Activated CD4-positive, alpha-beta T cell treated with anti-CD3 and anti-CD28 coated beads, Interleukin-2, amount 10 ng/mL, durations not matched to agents 7 days and 5 days (primary cell): ENCODE measurements around the gene ZNF789. TPM values are rescaled to one million over a fixed set of nuclear protein-coding genes. Genes with fewer than 3 reads are reported as not detected.
"Not testable (repeated sequence)": the region's sequence is repeated elsewhere in the genome, so short reads cannot be mapped to it uniquely, and the experiment has no call there.

Experiments
- CTCF ChIA-PET: fragments of 350-600 bp; sonication (Branson Sonifier 250); formaldehyde crosslinking; loops from one replicate; lab custom pipeline; 2021; ENCODE audit warnings: antibody characterized with exemption; lab: Charles Lee
- POLR2A ChIA-PET: fragments of 350-600 bp; sonication (Branson Sonifier 250); formaldehyde crosslinking; loops from one replicate; lab custom pipeline; 2021; ENCODE audit warnings: antibody characterized with exemption; lab: Charles Lee
- DNase-seq: peaks from one replicate; pipeline ENCODE4 v3.0.0-alpha.2; 2020
- H3K27ac Mint-ChIP-seq: one replicate; pipeline ENCODE4 v1.8.0; 2021; ENCODE audit warnings: mild to moderate bottlenecking, moderate library complexity, mixed read lengths
- H3K27me3 Mint-ChIP-seq: one replicate; pipeline ENCODE4 v1.8.0; 2021; ENCODE audit warnings: mixed read lengths
- H3K36me3 Mint-ChIP-seq: one replicate; pipeline ENCODE4 v1.8.0; 2021; ENCODE audit warnings: low read depth, mixed read lengths
- H3K4me1 Mint-ChIP-seq: one replicate; pipeline ENCODE4 v1.8.0; 2021; ENCODE audit warnings: mixed read lengths
- H3K4me3 Mint-ChIP-seq: one replicate; pipeline ENCODE4 v1.8.0; 2021; ENCODE audit warnings: mild to moderate bottlenecking, moderate library complexity, mixed read lengths
- H3K9me3 Mint-ChIP-seq: one replicate; pipeline ENCODE4 v1.8.0; 2021; ENCODE audit warnings: mixed read lengths
- total RNA-seq, 2 experiments: library from RNA; stranded (reverse); gene quantifications; one replicate each; pipeline ENCODE4 v1.2.3, GENCODE V29; 2021

Gene ZNF789
- 10 to 100 TPM; 28.1 to 28.2 TPM for total RNA-seq

DNA sequence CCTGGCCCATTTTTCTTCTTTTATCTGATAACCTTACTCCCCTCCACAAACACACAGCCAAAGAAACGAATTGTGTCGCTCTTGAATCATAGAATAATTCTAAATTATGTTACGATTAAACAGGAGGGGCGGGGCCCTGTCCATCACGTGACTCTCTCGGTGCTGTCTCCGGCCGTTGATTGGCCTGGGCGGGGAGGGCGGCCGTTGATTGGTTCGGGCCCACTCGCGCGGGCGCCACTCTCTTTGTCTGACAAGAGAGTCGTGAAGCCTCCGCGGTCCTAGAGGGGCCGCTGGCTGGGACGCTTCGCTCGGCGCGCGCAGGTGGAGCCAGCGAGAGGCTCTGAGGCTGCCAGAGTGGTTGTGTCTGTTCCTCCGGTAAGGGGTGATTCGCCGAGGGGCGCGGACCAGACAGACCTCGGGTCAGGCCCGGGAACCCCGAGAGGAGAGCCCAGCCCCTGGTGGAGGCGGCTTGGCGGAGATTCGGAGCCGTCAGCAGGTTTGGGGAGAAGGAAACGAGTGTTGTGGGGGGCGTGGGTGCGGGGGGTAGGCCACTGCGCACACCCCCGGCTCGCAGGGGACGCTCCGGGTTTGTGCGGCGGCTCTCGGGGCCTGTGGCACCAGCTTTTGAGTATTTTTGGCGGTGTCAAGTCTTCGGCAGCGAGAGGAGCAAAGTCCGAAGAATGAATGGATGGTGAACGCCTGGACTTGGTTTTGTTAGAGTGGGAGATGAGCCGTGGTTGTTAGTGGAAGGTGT, at the start of gene ZNF789:
ZNF789 (plus strand) TSS at position 330 of the 754 bp plus-strand sequence. CDS start 3,567 bp downstream, outside the sequence.
- no peaks in the 10 kb centered on the region for H3K9me3 Mint-ChIP-seq
- peak within 1 kb of the TSS; percentile 91 for H3K27ac Mint-ChIP-seq
- POLR2A ChIA-PET = no interaction called here
- peak; percentile 99 for DNase-seq
- no peaks in the 10 kb centered on the region for H3K27me3 Mint-ChIP-seq
- CTCF ChIA-PET = interaction anchor here (1.1 to 1.5 kb wide), 3 partner anchors 25 to 81 kb away, joined by 3 to 6 read pairs (median 3); no protein-coding TSS in a partner anchor
- H3K4me1 Mint-ChIP-seq = peaks cover 40% of the 10 kb centered on the region
- peaks cover 14% of the 10 kb centered on the region for H3K36me3 Mint-ChIP-seq
- H3K4me3 Mint-ChIP-seq = peak within 1 kb of the TSS; percentile 99

DNA sequence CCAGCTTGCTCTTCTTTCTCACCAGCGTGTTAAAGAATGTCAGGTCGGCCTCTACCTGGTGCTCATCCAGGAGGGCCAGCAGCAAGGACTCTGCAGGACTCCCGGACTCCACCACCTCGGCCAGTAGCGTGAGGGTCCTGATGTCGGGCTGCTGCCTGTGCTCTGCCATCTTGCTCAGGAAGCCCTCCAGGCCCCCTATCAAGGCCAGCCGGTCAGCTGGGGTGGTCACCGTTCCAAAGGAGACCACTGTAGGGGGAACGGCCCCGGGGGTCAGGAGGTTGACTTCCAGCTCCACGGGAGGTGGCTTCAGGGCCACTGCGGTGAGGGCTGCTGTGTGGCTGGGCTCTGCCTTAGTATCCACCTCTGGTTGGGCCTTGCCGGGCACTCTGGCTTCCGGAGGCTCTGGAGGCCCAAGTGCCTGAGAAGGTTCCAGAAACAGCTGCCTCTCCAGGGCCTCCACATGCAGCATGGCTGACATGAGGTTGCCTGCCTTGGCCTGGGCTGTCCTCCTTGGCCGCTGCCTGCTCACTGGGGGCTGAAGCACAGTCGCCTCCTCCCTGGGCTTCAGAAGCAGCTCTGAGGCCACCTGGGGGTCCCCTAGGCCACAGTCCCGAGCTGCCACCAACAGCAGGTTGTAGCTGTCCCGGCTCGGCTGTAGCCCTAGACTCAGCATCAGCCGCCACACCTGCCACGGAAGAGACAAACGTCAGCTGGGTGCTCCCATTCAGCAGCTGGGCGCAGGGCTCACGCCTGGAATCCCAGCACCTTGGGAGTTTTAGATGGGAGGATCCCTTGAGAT, 47.6 kb upstream of the ZNF789 start:
- H3K4me1 Mint-ChIP-seq = peaks cover 9% of the 10 kb centered on the region
- CTCF ChIA-PET = interaction anchor here (0.5 to 1.3 kb wide), 5 partner anchors 11 to 1038 kb away, joined by 3 to 6 read pairs (median 4); no protein-coding TSS in a partner anchor
- POLR2A ChIA-PET = no interaction called here
- H3K4me3 Mint-ChIP-seq = no peak overlapping the region
- no peaks in the 10 kb centered on the region for H3K27me3 Mint-ChIP-seq
- H3K9me3 Mint-ChIP-seq = no peaks in the 10 kb centered on the region
- DNase-seq = no peak
- no peak overlapping the region for H3K27ac Mint-ChIP-seq
- peaks cover 21% of the 10 kb centered on the region for H3K36me3 Mint-ChIP-seq

DNA sequence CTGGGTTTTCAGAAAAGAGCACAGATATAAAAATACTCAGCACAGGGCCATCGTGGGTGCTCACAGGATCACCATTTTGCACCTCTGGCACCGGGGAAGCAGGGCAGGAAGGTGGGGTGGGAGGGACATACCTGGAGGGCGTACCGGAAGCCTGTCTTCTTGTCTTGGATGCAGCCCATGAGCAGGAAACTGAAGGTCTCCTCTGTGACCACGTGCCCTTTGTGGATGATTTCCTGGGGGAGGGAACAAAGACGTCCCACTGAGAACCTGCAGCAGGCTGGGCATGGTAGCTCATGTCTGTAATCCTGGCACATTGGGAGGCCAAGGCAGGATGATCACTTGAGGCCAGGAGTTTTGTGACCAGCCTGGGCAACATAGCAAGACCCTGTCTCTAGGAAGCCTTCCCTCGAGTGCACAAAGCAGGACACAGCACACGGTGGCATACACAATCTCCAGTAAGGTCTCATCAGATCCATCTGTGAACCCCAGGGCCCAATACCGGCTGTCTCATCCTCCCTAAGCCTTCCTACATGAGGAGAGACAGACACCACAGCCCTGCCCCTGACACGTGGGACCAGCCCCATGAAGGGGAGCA, 43.6 kb upstream of the ZNF789 start:
- Mint-ChIP-seq H3K27me3 (no peaks in the 10 kb centered on the region), H3K27ac (no peak overlapping the region), H3K36me3 (peaks cover 17% of the 10 kb centered on the region), H3K4me3 (no peak overlapping the region), H3K4me1 (peaks cover 9% of the 10 kb centered on the region), H3K9me3 (no peaks in the 10 kb centered on the region)
- POLR2A ChIA-PET = no interaction called here
- peak; percentile 38 for DNase-seq
- CTCF ChIA-PET = interaction anchor here (1.2 to 1.7 kb wide), 2 partner anchors 9 to 10 kb away, joined by 3 to 6 read pairs; partner anchors contain the start of genes CPSF4 and PTCD1

DNA sequence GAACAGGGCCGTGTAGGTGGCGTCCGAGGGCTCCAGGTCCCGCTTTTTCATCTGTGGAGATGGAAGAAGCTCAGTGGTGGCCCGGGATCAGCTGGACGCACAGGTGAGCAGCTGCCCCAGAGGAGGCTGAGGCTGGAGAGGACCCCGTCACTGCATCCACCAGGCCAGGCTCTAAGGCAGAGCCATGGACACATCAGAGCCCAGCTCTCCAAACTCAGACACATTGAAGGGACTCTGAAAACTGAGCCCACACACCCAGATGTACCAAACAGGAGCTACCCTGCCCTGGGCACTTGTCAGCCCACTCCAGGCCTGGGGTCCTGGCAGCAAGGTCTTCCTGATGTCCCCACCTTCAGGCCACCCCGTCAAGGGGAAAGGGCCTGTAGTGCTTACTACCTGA, 42.9 kb upstream of the ZNF789 start:
- ChIA-PET POLR2A (no interaction called here), CTCF (interaction anchor here (1.2 to 1.7 kb wide), 2 partner anchors 9 to 10 kb away, joined by 3 to 6 read pairs; partner anchors contain the start of genes CPSF4 and PTCD1)
- Mint-ChIP-seq H3K9me3 (no peaks in the 10 kb centered on the region), H3K4me1 (peaks cover 9% of the 10 kb centered on the region), H3K27ac (no peak overlapping the region), H3K36me3 (peaks cover 17% of the 10 kb centered on the region), H3K4me3 (no peak overlapping the region), H3K27me3 (no peaks in the 10 kb centered on the region)
- no peak for DNase-seq

DNA sequence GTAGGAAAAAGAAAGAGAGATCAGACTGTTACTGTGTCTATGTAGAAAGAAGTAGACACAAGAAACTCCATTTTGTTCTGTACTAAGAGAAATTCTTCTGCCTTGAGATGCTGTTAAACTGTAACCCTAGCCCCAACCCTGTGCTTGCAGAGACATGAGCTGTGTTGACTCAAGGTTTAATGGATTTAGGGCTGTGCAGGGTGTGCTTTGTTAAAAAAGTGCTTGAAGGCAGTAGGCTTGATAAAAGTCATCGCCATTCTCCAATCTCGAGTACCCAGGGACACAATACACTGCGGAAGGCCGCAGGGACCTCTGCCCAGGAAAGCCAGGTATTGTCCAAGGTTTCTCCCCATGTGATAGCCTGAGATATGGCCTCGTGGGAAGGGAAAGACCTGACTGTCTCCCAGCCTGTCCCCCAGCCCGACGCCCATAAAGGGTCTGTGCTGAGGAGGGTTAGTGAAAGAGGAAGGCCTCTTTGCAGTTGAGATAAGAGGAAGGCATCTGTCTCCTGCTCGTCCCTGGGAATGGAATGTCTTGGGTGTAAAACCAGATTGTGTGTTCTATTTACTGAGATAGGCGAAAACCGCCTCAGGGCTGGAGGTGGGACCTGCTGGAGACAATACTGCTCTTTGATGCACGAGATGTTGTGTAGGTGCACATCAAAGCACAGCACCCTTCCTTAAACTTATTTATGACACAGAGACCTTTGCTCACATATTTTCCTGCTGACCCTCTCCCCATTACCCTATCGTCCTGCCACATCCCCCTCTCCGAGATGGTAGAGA, 40.7 kb upstream of the ZNF789 start:
- H3K4me1 Mint-ChIP-seq = peaks cover 13% of the 10 kb centered on the region
- POLR2A ChIA-PET, H3K27me3 Mint-ChIP-seq, H3K4me3 Mint-ChIP-seq, H3K9me3 Mint-ChIP-seq, CTCF ChIA-PET, DNase-seq, H3K27ac Mint-ChIP-seq: not testable (repeated sequence)
- peaks cover 19% of the 10 kb centered on the region for H3K36me3 Mint-ChIP-seq

DNA sequence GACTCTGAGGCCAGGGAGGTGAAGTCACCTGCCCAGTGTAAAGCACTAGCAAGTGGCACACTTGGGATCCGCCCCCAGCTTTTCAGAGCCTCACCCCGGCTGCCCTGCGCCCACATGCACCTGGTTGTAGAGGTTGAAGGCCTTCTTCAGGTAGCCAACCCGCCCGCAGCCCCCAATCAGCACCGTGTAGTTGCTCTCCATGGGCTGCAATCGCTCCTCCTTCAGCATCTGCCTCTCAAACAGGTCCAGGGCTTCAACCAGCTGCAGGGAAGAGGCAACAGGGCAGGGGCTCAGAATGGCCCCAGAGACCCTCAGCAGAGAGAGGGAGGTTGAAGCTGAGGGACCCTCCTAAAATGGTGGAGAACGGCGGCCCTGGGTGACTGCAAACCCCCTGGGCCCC, 39.5 kb upstream of the ZNF789 start:
- CTCF ChIA-PET = interaction anchor here (0.7 to 1.3 kb wide), 2 partner anchors 9 to 13 kb away, joined by 3 read pairs; no protein-coding TSS in a partner anchor
- DNase-seq = no peak
- POLR2A ChIA-PET = no interaction called here

DNA sequence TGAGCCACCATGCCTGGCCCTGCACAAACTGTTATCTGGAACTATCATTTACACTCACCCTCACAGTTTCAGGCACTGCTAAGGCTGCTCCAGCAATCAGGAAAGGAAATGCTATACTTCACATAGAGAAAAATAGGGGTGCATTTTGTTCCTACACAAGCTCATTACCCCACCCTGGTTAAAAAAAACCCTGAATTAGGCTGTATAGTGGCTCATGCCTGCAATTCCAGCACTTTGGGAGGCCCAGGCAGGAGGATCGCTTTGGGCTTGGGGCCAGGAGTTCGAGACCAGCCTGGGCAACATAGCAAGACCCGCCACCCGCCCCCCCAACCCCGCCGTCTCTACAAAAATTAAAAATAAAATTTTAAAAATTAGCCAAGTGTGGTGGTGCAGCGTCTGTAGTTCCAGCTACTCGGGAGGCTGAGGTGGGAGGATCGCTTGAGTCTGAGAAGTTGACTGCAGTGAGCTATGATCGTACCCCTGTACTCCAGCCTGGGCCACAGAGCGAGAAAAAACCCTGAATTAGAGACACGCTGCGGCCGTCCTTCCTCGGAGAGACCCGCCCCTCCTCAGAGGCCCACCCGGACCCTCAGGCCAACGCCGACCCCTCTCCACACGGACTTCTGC, 34.6 kb upstream of the ZNF789 start:
- peaks cover 17% of the 10 kb centered on the region for H3K36me3 Mint-ChIP-seq
- H3K27me3 Mint-ChIP-seq = no peaks in the 10 kb centered on the region
- peak overlapping the region; percentile 98 for H3K4me3 Mint-ChIP-seq
- no peaks in the 10 kb centered on the region for H3K9me3 Mint-ChIP-seq
- H3K27ac Mint-ChIP-seq = peak overlapping the region; percentile 95
- no peak for DNase-seq
- CTCF ChIA-PET = interaction anchor here (0.6 to 1.1 kb wide), 4 partner anchors 8 to 1017 kb away, joined by 3 to 5 read pairs (median 4); no protein-coding TSS in a partner anchor
- peaks cover 32% of the 10 kb centered on the region for H3K4me1 Mint-ChIP-seq
- POLR2A ChIA-PET = interaction anchor here (0.6 kb wide), 1 partner anchor 481 kb away, joined by 3 read pairs; no protein-coding TSS in a partner anchor

More for the DNA sequence above, 39.5 kb upstream of the ZNF789 start:
- Mint-ChIP-seq H3K36me3 (peaks cover 19% of the 10 kb centered on the region), H3K4me1 (peaks cover 19% of the 10 kb centered on the region), H3K27me3 (no peaks in the 10 kb centered on the region), H3K4me3 (no peak overlapping the region), H3K9me3 (no peaks in the 10 kb centered on the region), H3K27ac (no peak overlapping the region)

DNA sequence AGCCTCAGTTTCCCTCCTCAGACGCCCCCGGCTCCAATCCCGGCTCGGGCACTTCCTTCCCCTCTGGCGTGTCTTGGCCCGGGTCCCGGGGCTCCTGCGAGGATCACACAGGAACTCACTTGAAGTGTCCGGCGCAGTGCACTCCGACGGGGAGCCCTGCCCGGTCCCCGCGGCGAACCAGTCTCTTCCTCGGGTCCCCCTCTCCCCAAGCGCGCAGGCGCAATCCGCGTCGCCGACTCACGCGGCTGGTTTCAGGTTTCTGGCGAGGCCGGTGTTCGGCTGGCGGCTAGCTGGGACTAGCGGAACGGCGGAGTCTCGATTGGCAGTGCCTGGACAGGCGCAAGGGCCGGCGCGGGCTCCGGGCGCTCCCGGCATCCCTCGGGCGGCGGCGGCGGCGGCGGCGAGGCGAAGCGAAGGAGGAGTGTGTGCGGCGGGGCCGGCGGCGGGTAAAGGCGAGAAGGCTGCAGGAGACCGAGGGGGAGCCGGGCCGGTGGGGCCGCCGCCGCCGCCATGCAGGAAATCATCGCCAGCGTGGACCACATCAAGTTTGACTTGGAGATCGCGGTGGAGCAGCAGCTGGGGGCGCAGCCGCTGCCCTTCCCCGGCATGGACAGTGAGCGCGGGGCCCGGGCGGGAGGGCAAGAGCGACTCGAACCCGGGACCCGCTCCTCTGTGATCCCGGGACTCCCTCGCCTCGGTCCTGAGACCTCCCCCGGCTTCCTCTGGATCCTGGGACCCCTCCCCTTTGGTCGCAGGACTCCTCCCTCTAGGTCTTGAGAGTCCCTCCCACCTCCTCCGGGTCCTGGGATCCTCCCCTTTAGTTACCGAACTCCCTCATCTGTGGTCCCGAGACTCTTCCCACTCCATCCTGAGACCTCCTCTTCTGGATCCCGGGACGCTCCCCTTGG, 33.9 kb upstream of the ZNF789 start, which contains the start of the genes CPSF4 and PTCD1:
CPSF4 (plus strand) TSS at position 371 of the 908 bp plus-strand sequence; CDS start at position 511, 140 bp downstream.
PTCD1 (minus strand) TSS at position 226 of the 908 bp plus-strand sequence. CDS start 3,556 bp downstream, outside the sequence.
- Mint-ChIP-seq H3K4me3 (peak within 1 kb of the TSS; percentile 98), H3K4me1 (peaks cover 35% of the 10 kb centered on the region), H3K36me3 (peaks cover 19% of the 10 kb centered on the region), H3K9me3 (no peaks in the 10 kb centered on the region), H3K27me3 (no peaks in the 10 kb centered on the region), H3K27ac (peak within 1 kb of the TSS; percentile 95)
- CTCF ChIA-PET = interaction anchor here (1.0 kb wide), 2 partner anchors 9 to 14 kb away, joined by 3 to 5 read pairs; no protein-coding TSS in a partner anchor
- peak; percentile 91 for DNase-seq
- POLR2A ChIA-PET = interaction anchor here (0.6 to 0.8 kb wide), 2 partner anchors 17 to 391 kb away, joined by 3 to 4 read pairs; no protein-coding TSS in a partner anchor

DNA sequence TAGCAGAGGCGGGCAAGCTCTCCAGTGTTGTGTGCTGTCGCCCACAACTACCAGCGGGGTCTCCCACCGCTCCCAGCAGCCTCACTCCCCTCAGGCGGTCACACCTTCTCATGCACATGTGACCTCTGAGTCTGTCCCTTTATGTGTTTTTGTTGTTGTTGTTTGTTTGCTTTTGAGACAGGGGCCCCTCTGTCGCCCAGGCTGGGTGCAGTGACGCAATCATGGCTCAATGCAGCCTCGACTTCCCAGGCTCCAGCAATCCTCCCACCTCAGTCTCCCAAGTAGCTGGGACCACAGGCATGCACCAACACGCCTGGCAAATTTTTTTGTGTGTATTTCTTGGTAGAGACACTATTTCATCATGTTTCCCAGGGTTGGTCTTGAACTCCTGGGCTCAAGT, 32.5 kb upstream of the ZNF789 start:
- DNase-seq = no peak
- Mint-ChIP-seq H3K36me3 (peaks cover 23% of the 10 kb centered on the region), H3K9me3 (no peaks in the 10 kb centered on the region), H3K27ac (peak overlapping the region; percentile 85), H3K4me3 (peak overlapping the region; percentile 98), H3K4me1 (peaks cover 38% of the 10 kb centered on the region), H3K27me3 (no peaks in the 10 kb centered on the region)
- ChIA-PET POLR2A (no interaction called here), CTCF (no interaction called here)

DNA sequence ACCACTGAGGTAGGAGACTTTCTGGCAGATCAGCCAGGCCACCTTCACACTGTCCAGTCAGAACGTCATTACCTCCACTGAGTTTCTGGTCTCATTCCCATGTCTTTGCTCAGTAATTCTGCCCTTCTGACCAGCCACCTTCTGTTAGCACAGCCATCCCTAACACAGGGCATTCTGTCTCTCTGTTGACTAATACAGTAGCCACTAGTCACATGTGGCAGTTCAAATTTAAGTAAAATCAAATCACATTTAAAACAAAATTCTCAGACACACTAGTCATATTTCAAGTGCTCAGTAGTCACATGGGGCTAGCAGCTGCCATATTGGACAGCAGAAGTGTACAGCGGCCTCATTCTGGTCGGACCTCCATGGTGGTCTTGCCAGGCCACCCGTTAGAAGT, 26.6 kb upstream of the ZNF789 start:
- Mint-ChIP-seq H3K27ac (no peak overlapping the region), H3K9me3 (no peaks in the 10 kb centered on the region), H3K4me3 (no peak overlapping the region), H3K27me3 (no peaks in the 10 kb centered on the region), H3K4me1 (peaks cover 13% of the 10 kb centered on the region), H3K36me3 (peaks cover 43% of the 10 kb centered on the region)
- no peak for DNase-seq
- ChIA-PET POLR2A (no interaction called here), CTCF (interaction anchor here (0.6 to 1.4 kb wide), 2 partner anchors 13 to 432 kb away, joined by 3 read pairs; no protein-coding TSS in a partner anchor)
